ENCODE measurements around the gene SENP6.

SENP6 gene

DNA sequence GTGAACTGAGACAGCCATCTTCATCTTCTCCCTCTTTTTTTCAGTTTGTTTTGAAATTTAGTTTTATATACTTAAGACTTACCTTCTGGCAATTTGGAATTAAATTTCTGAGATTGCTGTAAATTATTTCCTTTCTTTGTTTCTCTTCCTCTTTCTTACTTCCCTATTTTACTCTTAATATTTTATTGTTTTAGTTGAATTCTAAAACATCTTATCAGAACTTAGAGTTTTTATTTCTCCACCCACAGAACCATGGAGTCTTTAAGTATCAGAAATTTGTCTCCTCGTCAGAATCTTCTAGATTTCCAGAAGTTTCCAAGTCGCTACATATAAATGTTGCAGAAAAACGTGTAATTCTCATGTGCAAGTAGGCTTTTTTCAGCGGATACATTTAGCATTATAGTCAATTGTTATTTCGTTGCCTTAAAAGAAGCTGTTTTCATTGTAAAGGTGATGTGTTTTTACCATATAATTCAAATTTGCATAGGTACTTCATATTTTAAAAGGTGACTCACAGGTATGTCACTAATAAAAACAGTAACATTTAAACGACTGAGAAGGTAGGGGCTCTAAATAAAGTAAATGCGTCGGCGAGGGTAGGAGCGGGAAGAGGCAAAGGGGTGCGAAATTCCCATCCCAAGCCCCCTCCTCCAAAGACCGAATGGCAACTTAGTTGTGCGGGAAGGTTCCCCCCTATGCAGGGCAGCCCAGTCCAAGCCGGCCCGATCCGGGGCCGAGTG, 146.5 kb downstream of the SENP6 start (continued):
- TF ChIP-seq, protein P1, sequence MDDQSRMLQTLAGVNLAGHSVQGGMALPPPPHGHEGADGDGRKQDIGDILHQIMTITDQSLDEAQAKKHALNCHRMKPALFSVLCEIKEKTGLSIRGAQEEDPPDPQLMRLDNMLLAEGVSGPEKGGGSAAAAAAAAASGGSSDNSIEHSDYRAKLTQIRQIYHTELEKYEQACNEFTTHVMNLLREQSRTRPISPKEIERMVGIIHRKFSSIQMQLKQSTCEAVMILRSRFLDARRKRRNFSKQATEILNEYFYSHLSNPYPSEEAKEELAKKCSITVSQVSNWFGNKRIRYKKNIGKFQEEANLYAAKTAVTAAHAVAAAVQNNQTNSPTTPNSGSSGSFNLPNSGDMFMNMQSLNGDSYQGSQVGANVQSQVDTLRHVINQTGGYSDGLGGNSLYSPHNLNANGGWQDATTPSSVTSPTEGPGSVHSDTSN (CRISPR knock-in tag; IDR thresholded peaks at IDR 0.05): no peak
- peak; percentile 10; the same call in 1 of the 2 replicates for TF ChIP-seq ZNF629 (tag by site-specific recombination; IDR thresholded peaks at IDR 0.05)
- no peak for TF ChIP-seq ZNF366 (tag by site-specific recombination; conservative IDR thresholded peaks at IDR 0.05)

DNA sequence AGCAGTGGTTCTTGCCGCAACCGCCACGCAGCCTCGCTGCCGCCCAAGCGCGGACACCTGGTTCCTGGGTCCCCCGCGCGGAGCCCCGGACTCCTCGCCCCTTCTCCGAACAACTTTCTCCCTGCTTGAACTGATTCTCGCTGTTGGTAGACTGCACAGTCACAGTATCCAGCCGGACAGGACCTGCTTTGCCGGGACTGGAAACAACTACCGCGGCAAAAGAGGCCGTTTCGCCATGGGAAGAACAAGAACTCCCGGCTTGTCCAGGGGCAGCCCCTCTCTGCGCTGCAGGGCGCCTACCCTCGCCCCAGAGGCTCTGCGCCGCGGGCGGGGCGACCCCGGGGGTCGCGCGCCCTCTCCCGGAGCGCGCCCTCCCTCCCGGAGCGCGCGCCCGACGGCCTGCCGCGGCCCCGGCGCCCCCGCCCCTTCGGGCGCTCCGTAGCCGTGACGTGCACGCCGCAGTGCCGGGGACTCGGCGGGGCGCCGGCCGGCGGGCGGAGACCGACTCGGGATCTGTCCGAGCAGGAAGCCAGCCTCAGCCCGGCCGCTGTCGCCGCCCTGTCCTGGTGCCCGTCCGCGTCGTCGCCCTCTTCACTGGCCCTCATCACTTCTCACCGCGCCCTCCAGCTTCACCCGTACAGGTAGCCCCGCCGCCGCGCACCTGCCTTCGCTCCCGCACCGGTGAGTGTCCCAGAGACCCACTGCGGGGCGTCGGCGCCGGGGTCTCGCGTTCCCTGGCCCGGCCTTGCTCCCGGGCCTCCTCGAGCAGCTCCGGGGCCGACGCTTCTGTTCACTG, 147.3 kb downstream of the SENP6 start, which contains the start of gene MYO6:
MYO6 (plus strand) TSS at position 497 of the 796 bp plus-strand sequence. CDS start 68,309 bp downstream, outside the sequence.
- Histone ChIP-seq H3K4me3 (ENCODE audit: low read depth, low read length) (peak within 1 kb of the TSS; percentile 90), H3K9me3 (ENCODE audit: control insufficient read depth, insufficient read depth, low read depth, low read length) (no peaks in the 10 kb centered on the region), H3K27ac (ENCODE audit: extremely low read depth, low read depth, low read length) (peak within 1 kb of the TSS; percentile 94), H3K4me1 (ENCODE audit: control insufficient read depth, insufficient read depth, low read length) (peaks cover 18% of the 10 kb centered on the region), H3K36me3 (ENCODE audit: control insufficient read depth in 2 of 2, insufficient read depth in 1 of 2, low read length in 2 of 2) (no peaks in the 10 kb centered on the region)
- ChIA-PET POLR2A (interaction anchor here (0.6 to 1.7 kb wide), 2 partner anchors 22 to 26 kb away, joined by 4 to 6 read pairs; no protein-coding TSS in a partner anchor), CTCF (interaction anchor here (0.8 kb wide), 1 partner anchor 22 kb away, joined by 3 read pairs; no protein-coding TSS in a partner anchor)
- no peak for TF ChIP-seq OVOL3 (tag by site-specific recombination; IDR thresholded peaks at IDR 0.05)
- TF ChIP-seq ZNF214 (tag by site-specific recombination; IDR thresholded peaks at IDR 0.05; ENCODE audit: borderline replicate concordance): no peak
- TF ChIP-seq GFI1B (tag by site-specific recombination; IDR thresholded peaks at IDR 0.05): no peak
- TF ChIP-seq ZNF514 (tag by site-specific recombination; IDR thresholded peaks at IDR 0.05): no peak
- no peak for TF ChIP-seq ZNF223 (tag by site-specific recombination; IDR thresholded peaks at IDR 0.05)
- TF ChIP-seq ZEB2 (tag by site-specific recombination; IDR thresholded peaks at IDR 0.05): peak; percentile 65
- no peak for TF ChIP-seq ZNF555 (tag by site-specific recombination; conservative IDR thresholded peaks at IDR 0.05)
- TF ChIP-seq, protein P2, sequence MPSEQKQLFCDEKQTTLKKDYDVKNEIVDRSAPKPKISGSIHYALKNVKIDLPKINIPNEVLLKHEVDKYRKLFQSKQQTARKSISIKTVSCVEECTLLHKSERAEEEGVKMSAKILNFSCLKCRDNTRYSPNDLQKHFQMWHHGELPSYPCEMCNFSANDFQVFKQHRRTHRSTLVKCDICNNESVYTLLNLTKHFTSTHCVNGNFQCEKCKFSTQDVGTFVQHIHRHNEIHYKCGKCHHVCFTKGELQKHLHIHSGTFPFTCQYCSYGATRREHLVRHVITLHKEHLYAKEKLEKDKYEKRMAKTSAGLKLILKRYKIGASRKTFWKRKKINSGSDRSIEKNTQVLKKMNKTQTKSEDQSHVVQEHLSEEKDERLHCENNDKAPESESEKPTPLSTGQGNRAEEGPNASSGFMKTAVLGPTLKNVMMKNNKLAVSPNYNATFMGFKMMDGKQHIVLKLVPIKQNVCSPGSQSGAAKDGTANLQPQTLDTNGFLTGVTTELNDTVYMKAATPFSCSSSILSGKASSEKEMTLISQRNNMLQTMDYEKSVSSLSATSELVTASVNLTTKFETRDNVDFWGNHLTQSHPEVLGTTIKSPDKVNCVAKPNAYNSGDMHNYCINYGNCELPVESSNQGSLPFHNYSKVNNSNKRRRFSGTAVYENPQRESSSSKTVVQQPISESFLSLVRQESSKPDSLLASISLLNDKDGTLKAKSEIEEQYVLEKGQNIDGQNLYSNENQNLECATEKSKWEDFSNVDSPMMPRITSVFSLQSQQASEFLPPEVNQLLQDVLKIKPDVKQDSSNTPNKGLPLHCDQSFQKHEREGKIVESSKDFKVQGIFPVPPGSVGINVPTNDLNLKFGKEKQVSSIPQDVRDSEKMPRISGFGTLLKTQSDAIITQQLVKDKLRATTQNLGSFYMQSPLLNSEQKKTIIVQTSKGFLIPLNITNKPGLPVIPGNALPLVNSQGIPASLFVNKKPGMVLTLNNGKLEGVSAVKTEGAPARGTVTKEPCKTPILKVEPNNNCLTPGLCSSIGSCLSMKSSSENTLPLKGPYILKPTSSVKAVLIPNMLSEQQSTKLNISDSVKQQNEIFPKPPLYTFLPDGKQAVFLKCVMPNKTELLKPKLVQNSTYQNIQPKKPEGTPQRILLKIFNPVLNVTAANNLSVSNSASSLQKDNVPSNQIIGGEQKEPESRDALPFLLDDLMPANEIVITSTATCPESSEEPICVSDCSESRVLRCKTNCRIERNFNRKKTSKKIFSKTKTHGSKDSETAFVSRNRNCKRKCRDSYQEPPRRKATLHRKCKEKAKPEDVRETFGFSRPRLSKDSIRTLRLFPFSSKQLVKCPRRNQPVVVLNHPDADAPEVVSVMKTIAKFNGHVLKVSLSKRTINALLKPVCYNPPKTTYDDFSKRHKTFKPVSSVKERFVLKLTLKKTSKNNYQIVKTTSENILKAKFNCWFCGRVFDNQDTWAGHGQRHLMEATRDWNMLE (tag by site-specific recombination; conservative IDR thresholded peaks at IDR 0.05; ENCODE audit: low read depth): no peak
- no peak for TF ChIP-seq ZBTB1 (tag by site-specific recombination; IDR thresholded peaks at IDR 0.05)
- TF ChIP-seq, protein P3, sequence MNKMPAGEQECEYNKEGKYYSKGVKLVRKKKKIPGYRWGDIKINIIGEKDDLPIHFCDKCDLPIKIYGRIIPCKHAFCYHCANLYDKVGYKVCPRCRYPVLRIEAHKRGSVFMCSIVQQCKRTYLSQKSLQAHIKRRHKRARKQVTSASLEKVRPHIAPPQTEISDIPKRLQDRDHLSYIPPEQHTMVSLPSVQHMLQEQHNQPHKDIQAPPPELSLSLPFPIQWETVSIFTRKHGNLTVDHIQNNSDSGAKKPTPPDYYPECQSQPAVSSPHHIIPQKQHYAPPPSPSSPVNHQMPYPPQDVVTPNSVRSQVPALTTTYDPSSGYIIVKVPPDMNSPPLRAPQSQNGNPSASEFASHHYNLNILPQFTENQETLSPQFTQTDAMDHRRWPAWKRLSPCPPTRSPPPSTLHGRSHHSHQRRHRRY (tag by site-specific recombination; IDR thresholded peaks at IDR 0.05): no peak
- no peak for TF ChIP-seq ZNF274 (IDR thresholded peaks at IDR 0.05; ENCODE audit: low read length)
- TF ChIP-seq ZNF274 (tag by site-specific recombination; IDR thresholded peaks at IDR 0.05; ENCODE audit: borderline replicate concordance): no peak
- 0 out of 2 replicates have a peak, but pooled peaks have one; percentile 8 for TF ChIP-seq WT1 (tag by site-specific recombination; IDR thresholded peaks at IDR 0.05)
- TF ChIP-seq, protein P4, sequence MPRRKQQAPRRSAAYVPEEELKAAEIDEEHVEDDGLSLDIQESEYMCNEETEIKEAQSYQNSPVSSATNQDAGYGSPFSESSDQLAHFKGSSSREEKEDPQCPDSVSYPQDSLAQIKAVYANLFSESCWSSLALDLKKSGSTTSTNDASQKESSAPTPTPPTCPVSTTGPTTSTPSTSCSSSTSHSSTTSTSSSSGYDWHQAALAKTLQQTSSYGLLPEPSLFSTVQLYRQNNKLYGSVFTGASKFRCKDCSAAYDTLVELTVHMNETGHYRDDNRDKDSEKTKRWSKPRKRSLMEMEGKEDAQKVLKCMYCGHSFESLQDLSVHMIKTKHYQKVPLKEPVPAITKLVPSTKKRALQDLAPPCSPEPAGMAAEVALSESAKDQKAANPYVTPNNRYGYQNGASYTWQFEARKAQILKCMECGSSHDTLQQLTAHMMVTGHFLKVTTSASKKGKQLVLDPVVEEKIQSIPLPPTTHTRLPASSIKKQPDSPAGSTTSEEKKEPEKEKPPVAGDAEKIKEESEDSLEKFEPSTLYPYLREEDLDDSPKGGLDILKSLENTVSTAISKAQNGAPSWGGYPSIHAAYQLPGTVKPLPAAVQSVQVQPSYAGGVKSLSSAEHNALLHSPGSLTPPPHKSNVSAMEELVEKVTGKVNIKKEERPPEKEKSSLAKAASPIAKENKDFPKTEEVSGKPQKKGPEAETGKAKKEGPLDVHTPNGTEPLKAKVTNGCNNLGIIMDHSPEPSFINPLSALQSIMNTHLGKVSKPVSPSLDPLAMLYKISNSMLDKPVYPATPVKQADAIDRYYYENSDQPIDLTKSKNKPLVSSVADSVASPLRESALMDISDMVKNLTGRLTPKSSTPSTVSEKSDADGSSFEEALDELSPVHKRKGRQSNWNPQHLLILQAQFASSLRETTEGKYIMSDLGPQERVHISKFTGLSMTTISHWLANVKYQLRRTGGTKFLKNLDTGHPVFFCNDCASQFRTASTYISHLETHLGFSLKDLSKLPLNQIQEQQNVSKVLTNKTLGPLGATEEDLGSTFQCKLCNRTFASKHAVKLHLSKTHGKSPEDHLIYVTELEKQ (tag by site-specific recombination; IDR thresholded peaks at IDR 0.05; ENCODE audit: borderline replicate concordance): no peak
- peak; percentile 93; the same call in 1 of the 2 replicates for TF ChIP-seq ZNF10 (tag by site-specific recombination; IDR thresholded peaks at IDR 0.05)

Data from HEK293 (cell line).